Stimulated activated CD4-positive, alpha-beta T cell treated with anti-CD3 and anti-CD28 coated beads, Interleukin-12 subunit alpha, Interleukin-12 subunit beta, amount 100 ng/mL, for 48 hours (primary cell): ENCODE measurements around the gene LRRC8A.
A peak's percentile ranks its signal among the peaks of the same experiment; 100 is the strongest.
"Not testable (repeated sequence)": the region's sequence is repeated elsewhere in the genome, so short reads cannot be mapped to it uniquely, and the experiment has no call there.

Experiments
- DNase-seq, 3 donors: peaks; one replicate each; pipeline ENCODE4 v3.0.0-alpha.2; 2020; ENCODE audit warnings: low read depth in 2 of 3, low spot score in 1 of 3

The LRRC8A gene

DNA sequence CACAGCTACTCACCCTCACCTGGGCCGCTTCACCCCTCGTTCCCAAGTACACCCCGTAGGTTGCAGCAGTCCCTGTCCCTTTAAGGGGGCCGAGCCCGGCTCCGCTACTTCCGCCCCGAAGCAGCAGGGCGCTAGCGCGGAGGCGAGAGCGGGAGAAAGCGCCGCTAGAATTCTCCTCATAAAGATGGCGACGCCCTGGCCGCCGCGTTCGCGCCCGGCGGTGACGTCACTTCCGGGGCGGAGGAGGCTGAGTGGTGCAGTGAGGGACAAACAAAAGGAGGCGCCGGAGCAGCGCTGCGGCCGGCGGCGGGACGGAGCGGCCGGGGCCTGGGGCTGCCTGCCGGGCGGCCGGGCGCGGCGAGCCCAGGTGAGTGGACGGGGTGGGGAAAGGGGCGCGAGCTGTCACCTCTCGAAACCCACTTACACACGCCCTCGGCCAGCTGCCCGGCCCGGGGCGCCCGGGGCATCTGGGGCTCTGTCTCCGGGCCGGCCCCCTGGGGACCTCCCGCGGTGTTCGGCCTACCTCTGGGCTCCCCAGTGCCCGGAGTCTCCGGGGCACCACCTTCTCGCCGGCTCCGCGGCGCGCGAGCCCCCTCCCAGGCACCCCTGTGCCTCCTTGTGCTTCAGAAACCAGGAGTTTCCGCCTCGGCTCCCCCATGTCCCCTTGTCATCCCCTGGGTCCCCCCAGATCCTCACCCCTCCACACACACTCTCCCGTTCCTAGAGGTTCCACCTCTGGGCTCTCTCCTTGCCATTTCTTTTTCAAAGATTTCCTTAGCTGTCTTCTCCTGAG, at the start of gene LRRC8A, which contains the start of gene KYAT1:
Gene LRRC8A, plus strand, starts transcription at position 250 of the 793 bp plus-strand sequence. CDS start 25,032 bp downstream, outside the sequence.
Gene KYAT1, minus strand, starts transcription at position 67 of the 793 bp plus-strand sequence. CDS start 36,545 bp downstream, outside the sequence.
- peak; percentile 96 to 98 (median 98) for DNase-seq

DNA sequence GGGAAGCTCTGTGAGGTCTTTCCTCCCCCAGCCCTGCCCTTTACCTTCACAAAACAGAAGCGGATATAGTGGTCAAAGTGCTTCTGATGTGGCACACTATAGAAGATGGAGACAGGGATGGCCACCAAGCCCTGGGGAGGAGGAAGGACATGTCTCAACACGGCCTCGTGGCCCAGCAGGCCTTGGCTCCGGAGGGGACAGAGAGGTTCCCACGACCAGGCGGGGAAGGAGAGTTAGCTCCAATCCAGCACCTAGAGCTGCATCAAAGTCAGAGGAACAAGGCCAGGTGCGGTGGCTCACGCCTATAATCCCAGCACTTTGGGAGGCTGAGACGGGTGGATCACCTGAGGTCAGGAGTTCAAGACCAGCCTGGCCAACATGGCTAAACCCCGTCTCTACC, 48.2 kb upstream of the LRRC8A start:
- no peak for DNase-seq

DNA sequence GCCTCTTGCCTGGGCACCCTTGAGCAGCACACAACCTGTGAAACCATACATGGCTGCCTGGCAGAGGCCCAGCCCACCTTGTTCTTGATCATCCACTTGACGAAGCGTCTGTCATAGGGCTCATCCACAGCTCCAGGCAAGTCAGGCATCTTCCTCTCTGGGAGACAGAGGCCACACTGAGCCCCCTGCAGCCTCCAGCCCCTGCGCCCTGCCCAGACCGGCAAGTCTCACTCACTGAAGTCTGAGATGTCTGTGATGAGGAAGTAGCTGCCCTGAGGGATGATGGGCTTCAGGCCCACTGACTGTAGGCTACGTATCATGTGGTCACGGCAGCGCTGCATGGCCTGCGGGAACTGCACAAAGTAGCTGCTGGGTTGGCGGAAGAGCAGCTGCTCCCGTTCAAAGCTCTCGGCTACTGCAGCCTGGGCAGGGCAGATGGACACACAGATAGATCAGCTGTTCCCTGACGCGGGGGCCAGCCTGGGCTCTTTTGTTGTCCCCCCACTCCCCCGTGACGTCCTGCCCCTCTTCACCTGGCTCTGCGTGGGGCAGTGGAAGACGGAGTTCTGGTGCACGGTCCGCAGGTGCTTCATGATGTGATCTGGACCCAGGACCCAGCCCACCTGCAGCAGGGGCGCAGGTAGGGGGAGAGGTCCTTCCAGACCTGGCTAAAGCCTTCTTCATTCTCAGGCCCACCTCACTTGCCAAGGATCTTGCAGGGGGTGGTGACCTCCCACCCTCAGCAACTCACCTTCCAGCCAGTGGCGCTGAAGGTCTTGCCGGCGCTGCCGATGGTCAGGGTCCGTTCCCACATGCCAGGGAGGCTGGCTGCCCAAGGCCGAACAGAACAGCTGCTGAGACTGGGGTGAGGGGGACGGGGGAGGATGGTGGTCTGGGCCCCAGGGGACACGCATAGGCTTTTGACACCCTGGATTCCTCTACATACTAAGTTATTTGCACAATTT, 46.4 kb upstream of the LRRC8A start:
- no peak for DNase-seq

DNA sequence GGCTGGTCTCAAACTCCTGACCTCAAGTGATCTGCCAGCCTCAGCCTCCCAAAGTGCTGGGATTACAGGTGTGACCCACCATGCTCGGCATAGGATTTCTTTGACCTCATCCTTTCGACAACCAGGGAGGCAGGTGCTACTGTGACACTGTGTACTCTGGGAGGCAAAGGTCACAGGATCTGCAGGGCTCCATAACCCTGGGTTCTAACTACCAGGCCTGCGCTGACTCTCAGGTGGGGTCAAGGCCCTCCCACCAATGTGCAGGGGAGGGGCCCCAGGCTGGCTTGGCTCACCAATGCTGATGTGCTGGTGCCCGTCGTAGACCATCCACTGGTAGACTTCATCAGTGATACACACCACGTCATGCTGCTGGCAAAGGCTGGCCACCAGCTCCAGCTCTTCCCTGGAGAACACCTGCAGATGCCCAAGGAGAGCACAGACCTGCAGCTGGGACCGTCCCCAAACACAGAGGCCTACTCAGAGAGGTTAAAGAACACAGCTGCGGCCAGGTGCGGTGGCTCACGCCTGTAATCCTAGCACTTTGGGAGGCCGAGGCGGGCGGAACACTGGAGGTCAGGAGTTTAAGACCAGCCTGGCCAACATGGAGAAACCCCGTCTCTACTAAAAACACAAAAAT, 45.3 kb upstream of the LRRC8A start:
- DNase-seq, result no peak

DNA sequence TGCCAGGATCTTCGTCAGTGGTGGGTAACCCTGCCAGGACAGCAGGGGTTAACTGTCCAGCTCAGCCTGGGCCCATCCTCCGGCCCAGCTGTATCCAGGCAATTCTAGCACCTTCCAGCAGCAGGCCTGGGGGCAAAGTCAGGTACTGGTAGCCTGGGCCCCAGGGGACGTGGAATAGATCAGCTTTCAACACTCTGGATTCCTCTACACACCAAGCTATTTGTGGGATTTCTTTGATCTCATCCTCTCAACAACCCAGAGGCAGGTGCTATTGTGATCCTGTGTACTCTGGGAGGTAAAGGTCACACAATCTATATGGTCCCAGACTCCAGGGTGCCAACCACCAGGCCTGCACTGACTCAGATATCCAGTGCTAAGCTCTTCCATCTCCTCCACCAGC, 43.6 kb upstream of the LRRC8A start:
- no peak for DNase-seq

DNA sequence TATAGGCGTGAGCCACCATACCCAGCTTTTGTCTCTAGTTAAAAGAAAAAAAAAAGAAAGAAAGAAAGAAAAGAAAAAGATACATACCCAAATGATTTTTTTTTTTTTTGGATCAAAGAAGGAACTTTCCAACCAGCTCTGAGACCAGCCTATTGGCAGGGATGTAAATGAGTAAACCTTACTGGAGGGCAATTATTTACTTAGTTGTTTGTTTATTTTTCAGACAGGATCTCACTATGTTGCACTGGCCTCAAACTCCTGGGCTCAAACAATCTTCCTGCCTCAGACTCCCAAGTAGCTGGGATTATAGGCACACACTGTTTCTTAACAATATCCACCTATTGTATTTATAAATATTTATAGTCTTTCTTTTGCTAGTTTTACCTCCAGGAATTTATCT, 41.4 kb upstream of the LRRC8A start:
- no peak for DNase-seq

DNA sequence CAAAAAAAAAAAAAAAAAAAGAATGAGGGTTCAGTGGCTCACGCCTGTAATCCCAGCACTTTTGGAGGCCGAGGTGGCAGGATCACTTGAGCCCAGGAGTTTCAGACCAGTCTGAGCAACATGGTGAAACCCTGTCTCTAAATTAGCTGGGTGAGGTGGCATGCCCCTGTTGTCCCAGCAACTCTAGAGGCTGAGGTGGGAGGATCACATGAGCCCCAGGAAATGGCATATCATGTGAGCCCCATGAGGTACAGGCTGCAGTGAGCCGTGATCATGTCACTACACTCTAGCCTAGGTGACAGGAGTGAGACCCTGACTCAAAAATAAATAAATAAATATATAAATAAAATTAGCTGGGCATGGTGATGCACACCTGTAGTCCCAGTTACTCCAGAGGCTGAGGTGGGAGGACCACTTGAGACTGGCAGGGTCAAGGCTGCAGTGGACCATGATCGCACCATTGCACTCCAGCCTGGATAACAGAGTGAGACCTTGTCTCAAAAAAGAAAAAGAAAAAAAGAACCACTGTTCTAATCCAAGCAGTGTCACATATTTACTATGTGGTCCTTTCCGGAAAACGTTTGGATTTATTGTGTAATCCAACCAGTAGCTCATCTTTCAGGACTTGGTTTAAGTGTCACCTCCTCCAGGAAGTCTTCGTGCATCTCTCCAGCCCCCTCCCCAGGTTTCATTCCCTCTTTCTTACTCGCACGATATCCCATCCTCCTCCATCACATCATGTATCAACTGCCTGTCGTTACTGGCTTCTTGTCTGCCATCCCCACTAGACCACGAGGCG, 40.0 kb upstream of the LRRC8A start:
- DNase-seq, result no peak

DNA sequence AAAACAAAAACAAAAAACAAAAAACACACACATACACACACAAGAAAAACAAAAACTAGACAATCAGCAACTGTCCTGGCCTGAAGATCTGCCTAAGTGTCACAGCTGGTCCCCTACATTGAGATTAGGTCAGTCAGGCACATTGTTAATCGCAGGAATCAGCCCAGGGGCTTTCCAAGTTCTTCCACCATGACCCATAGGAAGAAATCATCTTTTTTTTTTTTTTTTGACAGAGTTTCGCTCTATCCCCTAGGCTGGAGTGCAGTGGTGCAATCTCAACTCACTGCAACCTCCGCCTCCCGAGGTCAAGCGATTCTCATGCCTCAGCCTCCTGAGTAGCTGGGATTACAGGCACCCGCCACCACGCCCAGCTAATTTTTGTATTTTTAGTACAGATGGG, 38.8 kb upstream of the LRRC8A start:
- DNase-seq, result not testable (repeated sequence)

DNA sequence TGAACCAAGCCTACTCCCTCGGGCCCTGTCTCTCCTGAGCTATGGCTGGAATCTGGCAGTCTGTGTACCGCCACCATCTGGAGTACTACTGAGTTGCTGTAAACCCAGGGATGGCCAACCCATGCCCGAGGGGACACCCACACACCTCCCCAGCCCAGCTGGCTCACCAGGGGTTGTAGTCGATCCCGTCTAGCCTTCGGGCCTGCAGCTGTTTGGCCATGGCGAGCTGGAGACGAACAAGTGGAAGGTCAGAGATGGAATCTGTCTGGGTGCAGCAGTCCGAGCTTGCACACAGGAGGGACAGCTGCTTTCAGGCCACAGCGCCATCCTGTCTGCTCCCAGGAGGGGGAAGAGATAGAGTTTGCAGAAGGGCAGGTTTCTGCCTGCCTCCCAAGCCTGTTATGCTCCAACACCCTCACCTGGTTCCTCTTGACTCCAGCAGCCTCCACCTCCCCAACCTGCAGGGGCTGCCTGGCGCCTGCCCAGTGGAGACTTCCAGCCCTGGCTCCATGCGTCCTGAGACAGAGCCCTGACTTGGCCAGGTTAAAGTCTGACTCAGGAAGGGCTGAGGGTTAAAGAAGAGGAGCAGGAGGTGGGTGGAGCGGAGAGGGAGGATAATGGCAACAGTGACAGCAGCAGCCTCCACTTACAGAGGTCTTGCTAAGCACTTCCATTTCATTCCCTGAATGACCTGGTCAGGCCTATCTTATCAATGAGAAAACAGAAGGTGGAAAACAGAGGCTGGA, 36.6 kb upstream of the LRRC8A start:
- no peak for DNase-seq

DNA sequence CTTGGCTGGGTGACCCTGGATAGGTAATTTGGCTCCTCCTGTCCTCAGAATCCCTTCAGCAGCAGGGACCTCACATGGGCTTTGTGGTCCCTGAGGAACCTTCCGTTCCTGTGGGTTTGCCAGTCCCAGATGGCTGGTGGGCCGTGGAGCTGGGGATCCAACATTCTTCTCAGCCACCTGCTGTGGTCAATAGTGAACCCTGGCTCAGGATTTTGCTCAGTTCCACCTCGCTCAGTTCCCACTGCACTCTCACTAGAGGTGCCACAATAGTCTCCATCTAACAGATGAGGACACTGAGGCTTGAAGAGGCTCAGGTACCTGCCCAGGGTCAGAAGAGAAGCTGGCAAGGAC, 35.3 kb upstream of the LRRC8A start:
- no peak for DNase-seq

DNA sequence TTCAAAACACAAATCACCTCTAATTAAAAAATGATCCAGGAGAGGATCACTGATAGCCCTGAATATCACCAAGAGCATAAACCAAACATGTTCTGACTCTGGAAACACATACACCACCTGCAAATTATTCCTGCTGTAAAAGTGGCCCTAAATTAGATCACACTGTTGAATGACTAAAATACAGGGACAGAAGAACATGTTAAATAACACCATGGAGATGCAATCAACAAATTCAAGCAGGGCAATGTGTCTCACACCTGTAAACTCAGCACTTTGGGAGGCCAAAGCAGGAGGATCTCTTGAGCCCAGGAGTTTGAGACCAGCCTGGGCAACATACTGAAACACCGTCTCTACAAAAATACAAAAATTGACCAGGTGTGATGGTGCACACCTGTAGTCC, 34.1 kb upstream of the LRRC8A start:
- DNase-seq, result no peak

DNA sequence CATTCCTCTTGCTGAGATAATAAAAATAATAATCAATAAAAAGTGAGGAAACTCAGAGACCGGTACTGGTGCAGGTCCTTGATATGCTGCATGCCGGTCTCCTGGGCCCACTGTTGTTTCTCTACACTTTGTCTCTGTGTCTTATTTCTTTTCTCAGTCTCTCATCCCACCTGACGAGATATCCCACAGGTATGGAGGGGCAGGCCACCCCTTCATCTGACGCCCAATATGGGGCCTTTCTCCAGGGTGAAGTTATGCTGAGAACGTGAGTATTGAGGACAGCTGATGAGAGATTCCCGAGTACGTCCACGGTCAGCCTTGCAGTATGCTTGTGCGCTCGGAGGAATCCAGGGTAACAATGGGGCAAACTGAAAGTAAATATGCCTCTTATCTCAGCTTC, 30.9 kb upstream of the LRRC8A start:
- not testable (repeated sequence) for DNase-seq

DNA sequence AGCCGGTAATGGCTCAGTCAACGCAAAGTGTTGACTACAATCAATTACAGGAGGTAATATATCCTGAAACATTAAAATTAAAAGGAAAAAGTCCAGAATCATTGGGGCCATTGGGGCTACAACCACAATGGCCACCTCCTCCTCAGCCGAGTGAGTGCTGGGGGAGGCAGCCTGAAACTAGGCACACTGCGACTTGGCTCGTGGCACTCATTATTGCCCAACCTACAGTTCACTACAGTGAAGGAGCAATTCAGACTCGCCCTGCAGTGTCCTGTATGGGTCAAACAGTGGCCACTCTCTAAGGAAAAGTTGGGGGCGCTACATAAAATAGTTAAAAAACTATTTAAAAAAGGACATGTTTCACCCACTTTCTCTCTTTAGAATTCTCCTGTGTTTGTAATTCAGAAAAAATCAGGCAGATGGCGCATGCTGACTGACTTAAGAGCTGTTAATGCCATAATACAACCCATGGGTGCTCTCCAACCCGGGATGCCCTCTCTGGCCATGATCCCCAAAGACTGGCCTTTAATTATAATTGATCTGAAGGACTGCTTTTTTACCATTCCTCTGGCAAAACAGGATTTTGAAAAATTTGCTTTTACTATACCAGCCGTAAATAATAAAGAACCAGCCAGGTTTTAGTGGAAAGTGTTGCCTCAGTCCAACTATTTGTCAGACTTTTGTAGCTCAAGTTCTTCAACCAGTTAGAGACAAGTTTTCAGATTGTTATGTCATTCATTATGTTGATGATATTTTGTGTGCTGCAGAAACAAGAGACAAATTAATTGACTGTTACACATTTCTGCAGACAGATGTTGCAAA, 29.9 kb upstream of the LRRC8A start:
- DNase-seq, result peak in 1 of 3 donors; percentile 20

DNA sequence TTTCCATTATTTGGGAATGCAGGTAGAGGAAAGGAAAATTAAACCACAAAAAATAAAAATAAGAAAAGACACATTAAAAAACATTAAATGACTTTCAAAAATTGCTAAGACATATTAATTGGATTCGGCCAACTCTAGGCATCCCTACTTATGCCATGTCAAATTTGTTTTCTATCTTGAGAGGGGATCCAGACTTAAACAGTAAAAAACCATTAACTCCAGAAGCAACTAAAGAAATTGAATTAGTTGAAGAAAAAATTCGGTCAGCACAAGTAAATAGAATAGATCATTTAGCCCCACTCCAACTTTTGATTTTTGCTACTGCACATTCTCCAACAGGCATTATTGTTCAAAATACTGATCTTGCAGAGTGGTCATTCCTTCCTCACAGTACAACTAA, 29.3 kb upstream of the LRRC8A start:
- not testable (repeated sequence) for DNase-seq

DNA sequence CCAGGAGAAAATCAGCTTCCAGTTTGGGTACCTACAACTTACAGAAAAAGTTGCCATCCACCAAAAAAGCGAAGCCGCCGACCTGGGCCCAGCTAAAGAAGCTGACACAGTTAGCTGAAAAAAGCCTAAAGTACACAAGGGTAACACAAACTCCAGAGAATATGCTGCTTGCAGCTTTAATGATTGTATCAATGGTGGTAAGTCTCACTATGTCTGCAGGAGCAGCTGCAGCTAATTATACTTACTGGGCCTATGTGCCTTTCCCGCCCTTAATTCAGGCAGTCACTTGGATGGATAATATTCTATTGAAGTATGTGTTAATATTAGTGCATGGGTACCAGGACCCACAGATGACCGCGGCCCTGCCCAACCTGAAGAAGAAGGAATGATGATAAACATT, 27.5 kb upstream of the LRRC8A start:
- DNase-seq, result not testable (repeated sequence)

DNA sequence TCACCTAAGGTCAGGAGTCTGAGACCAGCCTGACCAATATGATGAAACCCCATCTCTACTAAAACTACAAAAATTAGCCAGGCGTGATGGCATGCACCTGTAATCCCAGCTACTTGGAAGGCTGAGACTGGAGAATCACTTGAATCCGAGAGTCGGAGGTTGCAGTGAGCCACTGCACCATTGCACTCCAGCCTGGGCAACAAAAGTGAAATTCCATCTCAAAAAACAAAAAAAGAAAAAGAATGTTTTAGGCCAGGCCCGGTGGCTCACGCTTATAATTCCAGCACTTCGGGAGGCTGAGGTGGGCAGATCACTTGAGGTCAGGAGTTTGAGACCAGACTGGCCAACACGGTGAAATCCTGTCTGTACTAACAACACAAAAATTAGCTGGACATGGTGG, 23.5 kb upstream of the LRRC8A start:
- DNase-seq, result not testable (repeated sequence)

DNA sequence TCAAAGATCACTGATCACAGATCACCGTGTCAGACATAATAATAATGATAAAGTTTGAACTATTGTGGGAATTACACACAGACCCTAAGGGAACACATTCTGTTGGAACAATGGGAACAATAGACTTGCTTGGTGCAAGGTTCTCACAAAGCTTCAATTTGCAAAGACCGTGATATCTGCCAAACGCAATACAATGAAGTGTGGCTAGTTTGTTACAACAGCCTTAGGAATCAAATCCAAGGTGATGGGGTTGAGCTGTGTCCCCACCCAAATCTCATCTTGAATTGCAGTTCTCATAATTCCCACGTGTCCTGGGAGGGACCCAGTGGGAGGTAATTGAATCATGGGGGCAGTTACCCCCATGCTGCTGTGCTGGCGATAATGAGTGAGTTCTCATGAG, 21.0 kb upstream of the LRRC8A start:
- DNase-seq, result no peak

DNA sequence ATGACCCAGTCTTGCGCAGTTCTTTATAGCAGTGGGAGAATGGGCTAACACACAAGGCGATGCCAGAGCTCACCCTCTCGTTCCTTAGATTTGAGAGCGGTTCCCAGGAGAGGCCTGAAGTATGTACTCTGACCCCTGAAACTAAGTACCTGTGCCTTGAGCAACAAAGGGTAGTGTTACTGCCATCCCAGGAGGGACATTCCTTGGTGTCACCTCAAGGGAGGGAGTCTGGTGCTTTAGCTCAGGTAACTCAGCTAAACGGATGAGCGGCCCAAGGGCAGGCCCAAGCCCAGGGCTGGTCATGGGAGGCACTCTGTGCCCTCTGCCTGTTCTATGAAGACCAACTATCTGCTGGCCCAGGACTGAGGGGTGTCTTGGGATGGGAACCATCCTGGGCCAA, 20.4 kb upstream of the LRRC8A start:
- DNase-seq, result no peak

DNA sequence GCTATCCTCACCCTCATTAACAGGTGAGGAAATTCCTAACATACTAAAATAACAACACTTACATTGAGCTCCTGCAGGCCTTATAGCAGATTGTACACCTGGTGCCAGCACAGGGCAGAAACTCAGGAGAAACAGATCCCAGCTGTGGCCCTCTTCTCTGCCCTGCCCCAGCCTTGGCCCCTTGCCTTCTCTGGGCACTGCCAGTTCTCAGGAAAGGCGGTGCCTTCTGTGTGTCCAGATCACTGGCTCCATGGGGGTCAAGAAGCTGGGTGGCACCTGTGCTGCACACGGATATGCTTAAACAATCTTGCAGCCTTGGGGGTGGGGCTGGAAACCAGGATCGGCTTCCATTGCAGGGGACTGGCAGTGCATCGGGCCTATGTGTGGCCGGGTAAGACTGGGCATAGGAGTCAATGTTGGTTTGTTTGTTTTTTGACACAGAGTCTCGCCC, 19.5 kb upstream of the LRRC8A start:
- DNase-seq, result no peak
